Measurements from ENCODE around the gene CLNK. TPM values are rescaled to one million over a fixed set of nuclear protein-coding genes. Genes with fewer than 3 reads are reported as not detected.

CLNK gene
- total RNA-seq, 1 experiment from 2014 or later, result not detected

DNA sequence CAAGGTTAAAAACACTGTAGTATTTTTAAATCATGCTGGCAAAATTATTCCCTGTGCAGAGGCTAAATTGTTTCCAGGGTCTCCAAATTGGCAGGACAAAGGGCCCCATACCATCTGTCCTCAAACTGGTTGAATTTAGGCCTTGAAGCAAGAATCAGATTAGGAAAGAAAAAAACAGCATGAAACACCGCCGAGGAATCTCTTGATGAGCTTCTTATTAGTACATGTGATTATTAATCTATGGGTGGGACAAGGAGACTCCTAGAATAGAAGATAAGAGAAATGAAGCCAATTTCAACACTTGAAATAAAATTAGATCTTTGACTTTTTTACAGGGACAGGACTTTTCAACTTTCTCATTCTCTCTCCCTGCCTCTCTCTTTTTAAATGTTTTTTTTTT lies 7.1 kb upstream of the CLNK start:
- DNase-seq (ENCODE audit: low read depth, low spot score) (no peak), ATAC-seq (no peak)
- H3K4me3 ChIP-seq (replicated peaks in 1 of 2; ENCODE audit: low read depth in 1 of 2, low read length in 2 of 2), result no peak overlapping the region
- H3K27me3 ChIP-seq (ENCODE audit: insufficient read depth, low read length), result no peaks in the 10 kb centered on the region
- H3K9ac ChIP-seq (ENCODE audit: low read length), result no peak overlapping the region
- ChIA-PET POLR2A (no interaction called here), RAD21 (ENCODE audit: low non-redundant PET in 1 of 2, low total read pairs in 2 of 2, uncharacterized antibody in 2 of 2, unreplicated experiment in 2 of 2) (no interaction called here), CTCF (no interaction called here)
- no peak overlapping the region for H3K27ac ChIP-seq (ENCODE audit: low read depth, low read length)
- no peaks in the 10 kb centered on the region for H3K4me1 ChIP-seq (ENCODE audit: control insufficient read depth in 1 of 2, insufficient read depth in 2 of 2, low read length in 2 of 2)
- intact Hi-C loops (cut with micrococcal nuclease), result no loop called here
- BruUV-seq (replicated peaks), result no TSS peak
- H3K4me2 ChIP-seq (ENCODE audit: low read length), result no peak overlapping the region
- TF ChIP-seq ZNF274 (IDR thresholded peaks at IDR 0.05; ENCODE audit: low read depth, low read length) (no peak), CBX3 (IDR thresholded peaks at IDR 0.05; ENCODE audit: low read depth) (no peak), RAD21 (IDR thresholded peaks at IDR 0.05; ENCODE audit: low read depth) (no peak), YY1 (IDR thresholded peaks at IDR 0.05; ENCODE audit: extremely low read depth, insufficient replicate concordance, low read depth, low read length) (no peak), CEBPB (IDR thresholded peaks at IDR 0.05; ENCODE audit: low read depth) (no peak), POLR2A (IDR thresholded peaks at IDR 0.05; ENCODE audit: borderline replicate concordance, extremely low read depth, insufficient read depth, insufficient read length) (no peak), TCF7L2 (IDR thresholded peaks at IDR 0.05; ENCODE audit: borderline replicate concordance, extremely low read depth, insufficient read depth, insufficient read length) (no peak), EZH2phosphoT487 (IDR thresholded peaks at IDR 0.05; ENCODE audit: borderline replicate concordance) (no peak), EGR1 (IDR thresholded peaks at IDR 0.05; ENCODE audit: low read depth) (no peak), JUND (IDR thresholded peaks at IDR 0.05) (no peak), SP1 (IDR thresholded peaks at IDR 0.05; ENCODE audit: low read depth) (no peak), ZFX (IDR thresholded peaks at IDR 0.05) (no peak), FOSL1 (IDR thresholded peaks at IDR 0.05; ENCODE audit: low read depth) (no peak), SRF (IDR thresholded peaks at IDR 0.05; ENCODE audit: low read depth) (no peak)
- TF ChIP-seq, protein P1, sequence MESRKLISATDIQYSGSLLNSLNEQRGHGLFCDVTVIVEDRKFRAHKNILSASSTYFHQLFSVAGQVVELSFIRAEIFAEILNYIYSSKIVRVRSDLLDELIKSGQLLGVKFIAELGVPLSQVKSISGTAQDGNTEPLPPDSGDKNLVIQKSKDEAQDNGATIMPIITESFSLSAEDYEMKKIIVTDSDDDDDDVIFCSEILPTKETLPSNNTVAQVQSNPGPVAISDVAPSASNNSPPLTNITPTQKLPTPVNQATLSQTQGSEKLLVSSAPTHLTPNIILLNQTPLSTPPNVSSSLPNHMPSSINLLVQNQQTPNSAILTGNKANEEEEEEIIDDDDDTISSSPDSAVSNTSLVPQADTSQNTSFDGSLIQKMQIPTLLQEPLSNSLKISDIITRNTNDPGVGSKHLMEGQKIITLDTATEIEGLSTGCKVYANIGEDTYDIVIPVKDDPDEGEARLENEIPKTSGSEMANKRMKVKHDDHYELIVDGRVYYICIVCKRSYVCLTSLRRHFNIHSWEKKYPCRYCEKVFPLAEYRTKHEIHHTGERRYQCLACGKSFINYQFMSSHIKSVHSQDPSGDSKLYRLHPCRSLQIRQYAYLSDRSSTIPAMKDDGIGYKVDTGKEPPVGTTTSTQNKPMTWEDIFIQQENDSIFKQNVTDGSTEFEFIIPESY (IDR thresholded peaks at IDR 0.05; ENCODE audit: extremely low read depth, insufficient replicate concordance, low read length), result no peak
- TF ChIP-seq, protein P2, sequence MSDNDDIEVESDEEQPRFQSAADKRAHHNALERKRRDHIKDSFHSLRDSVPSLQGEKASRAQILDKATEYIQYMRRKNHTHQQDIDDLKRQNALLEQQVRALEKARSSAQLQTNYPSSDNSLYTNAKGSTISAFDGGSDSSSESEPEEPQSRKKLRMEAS (IDR thresholded peaks at IDR 0.05), result no peak
- TF ChIP-seq, protein P3, sequence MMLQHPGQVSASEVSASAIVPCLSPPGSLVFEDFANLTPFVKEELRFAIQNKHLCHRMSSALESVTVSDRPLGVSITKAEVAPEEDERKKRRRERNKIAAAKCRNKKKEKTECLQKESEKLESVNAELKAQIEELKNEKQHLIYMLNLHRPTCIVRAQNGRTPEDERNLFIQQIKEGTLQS (IDR thresholded peaks at IDR 0.05), result no peak
- TF ChIP-seq, protein P4, sequence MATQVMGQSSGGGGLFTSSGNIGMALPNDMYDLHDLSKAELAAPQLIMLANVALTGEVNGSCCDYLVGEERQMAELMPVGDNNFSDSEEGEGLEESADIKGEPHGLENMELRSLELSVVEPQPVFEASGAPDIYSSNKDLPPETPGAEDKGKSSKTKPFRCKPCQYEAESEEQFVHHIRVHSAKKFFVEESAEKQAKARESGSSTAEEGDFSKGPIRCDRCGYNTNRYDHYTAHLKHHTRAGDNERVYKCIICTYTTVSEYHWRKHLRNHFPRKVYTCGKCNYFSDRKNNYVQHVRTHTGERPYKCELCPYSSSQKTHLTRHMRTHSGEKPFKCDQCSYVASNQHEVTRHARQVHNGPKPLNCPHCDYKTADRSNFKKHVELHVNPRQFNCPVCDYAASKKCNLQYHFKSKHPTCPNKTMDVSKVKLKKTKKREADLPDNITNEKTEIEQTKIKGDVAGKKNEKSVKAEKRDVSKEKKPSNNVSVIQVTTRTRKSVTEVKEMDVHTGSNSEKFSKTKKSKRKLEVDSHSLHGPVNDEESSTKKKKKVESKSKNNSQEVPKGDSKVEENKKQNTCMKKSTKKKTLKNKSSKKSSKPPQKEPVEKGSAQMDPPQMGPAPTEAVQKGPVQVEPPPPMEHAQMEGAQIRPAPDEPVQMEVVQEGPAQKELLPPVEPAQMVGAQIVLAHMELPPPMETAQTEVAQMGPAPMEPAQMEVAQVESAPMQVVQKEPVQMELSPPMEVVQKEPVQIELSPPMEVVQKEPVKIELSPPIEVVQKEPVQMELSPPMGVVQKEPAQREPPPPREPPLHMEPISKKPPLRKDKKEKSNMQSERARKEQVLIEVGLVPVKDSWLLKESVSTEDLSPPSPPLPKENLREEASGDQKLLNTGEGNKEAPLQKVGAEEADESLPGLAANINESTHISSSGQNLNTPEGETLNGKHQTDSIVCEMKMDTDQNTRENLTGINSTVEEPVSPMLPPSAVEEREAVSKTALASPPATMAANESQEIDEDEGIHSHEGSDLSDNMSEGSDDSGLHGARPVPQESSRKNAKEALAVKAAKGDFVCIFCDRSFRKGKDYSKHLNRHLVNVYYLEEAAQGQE (IDR thresholded peaks at IDR 0.05; ENCODE audit: low read depth), result no peak
- TF ChIP-seq, protein P5, sequence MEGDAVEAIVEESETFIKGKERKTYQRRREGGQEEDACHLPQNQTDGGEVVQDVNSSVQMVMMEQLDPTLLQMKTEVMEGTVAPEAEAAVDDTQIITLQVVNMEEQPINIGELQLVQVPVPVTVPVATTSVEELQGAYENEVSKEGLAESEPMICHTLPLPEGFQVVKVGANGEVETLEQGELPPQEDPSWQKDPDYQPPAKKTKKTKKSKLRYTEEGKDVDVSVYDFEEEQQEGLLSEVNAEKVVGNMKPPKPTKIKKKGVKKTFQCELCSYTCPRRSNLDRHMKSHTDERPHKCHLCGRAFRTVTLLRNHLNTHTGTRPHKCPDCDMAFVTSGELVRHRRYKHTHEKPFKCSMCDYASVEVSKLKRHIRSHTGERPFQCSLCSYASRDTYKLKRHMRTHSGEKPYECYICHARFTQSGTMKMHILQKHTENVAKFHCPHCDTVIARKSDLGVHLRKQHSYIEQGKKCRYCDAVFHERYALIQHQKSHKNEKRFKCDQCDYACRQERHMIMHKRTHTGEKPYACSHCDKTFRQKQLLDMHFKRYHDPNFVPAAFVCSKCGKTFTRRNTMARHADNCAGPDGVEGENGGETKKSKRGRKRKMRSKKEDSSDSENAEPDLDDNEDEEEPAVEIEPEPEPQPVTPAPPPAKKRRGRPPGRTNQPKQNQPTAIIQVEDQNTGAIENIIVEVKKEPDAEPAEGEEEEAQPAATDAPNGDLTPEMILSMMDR (IDR thresholded peaks at IDR 0.05 in 2 of 3, conservative IDR thresholded peaks at IDR 0.05 in 1 of 3; ENCODE audit: borderline replicate concordance in 1 of 3, insufficient read depth in 1 of 3, low read depth in 2 of 3, low read length in 2 of 3), result no peak
- H3K9me3 ChIP-seq (ENCODE audit: control insufficient read depth in 1 of 2, insufficient read depth in 1 of 2, low read depth in 1 of 2, low read length in 2 of 2), result no peaks in the 10 kb centered on the region
- no peaks in the 10 kb centered on the region for H3K36me3 ChIP-seq (ENCODE audit: control insufficient read depth in 1 of 2, insufficient read depth in 2 of 2, low read length in 2 of 2)
- H2AFZ ChIP-seq (ENCODE audit: low read depth, low read length, poor library complexity, severe bottlenecking), result no peak overlapping the region
- no peaks in the 10 kb centered on the region for H3K9me2 ChIP-seq (ENCODE audit: insufficient read depth)
- H3K79me2 ChIP-seq (ENCODE audit: insufficient read depth, low read length), result no peaks in the 10 kb centered on the region
- no peaks in the 10 kb centered on the region for H4K20me1 ChIP-seq (ENCODE audit: insufficient read depth)

All from HCT116 (cell line).